Measurements from ENCODE around the gene TMX1.

TMX1 gene

GRCh38 chr14:51294951-51295525 is 55.0 kb downstream of the TMX1 start:
- no peak for DNase-seq

- no peak for DNase-seq
These were observed 55.7 kb downstream of the TMX1 start for GRCh38 chr14:51295646-51296263.

GRCh38 chr14:51297066-51297465 is 57.0 kb downstream of the TMX1 start:
- DNase-seq: no peak

- DNase-seq: no peak
These were observed 58.8 kb downstream of the TMX1 start for GRCh38 chr14:51298895-51299294.

- DNase-seq: no peak
These were observed 62.4 kb downstream of the TMX1 start for GRCh38 chr14:51302295-51303030.

- no peak for DNase-seq
These were observed 64.4 kb downstream of the TMX1 start for GRCh38 chr14:51304438-51304837.

- peak in 1 of 2 experiments; percentile 15 for DNase-seq
These were observed 64.9 kb downstream of the TMX1 start for GRCh38 chr14:51304941-51305340.

GRCh38 chr14:51305751-51306150 is 65.7 kb downstream of the TMX1 start:
- no peak for DNase-seq

Data from SW 1271 (cell line).